GM18517 (cell line): ENCODE data around the gene MACF1.

Experiments used
- ATAC-seq: cut with Tn5 transposase; IDR thresholded peaks from one replicate; pipeline ENCODE4 v1.9.1; 2021; ENCODE audit warnings: mild to moderate bottlenecking, moderate library complexity; ENCODE audit not compliant: unreplicated experiment

MACF1 gene

GRCh38 chr1:39210649-39211048 is 6.2 kb downstream of the MACF1 start:
- ATAC-seq: no peak

GRCh38 chr1:39212499-39212898 is 8.0 kb downstream of the MACF1 start:
- ATAC-seq: no peak

- ATAC-seq: no peak
Observed at GRCh38 chr1:39213511-39214002, 9.1 kb downstream of the MACF1 start.

GRCh38 chr1:39214021-39214713 is 9.7 kb downstream of the MACF1 start:
- ATAC-seq: no peak

GRCh38 chr1:39214714-39214997 is 10.2 kb downstream of the MACF1 start:
- peak; percentile 18 for ATAC-seq

GRCh38 chr1:39214998-39215873 is 10.7 kb downstream of the MACF1 start:
- peak; percentile 69 for ATAC-seq

GRCh38 chr1:39216771-39217170 is 12.3 kb downstream of the MACF1 start:
- no peak for ATAC-seq

- ATAC-seq: no peak
Observed at GRCh38 chr1:39220891-39221870, 16.7 kb downstream of the MACF1 start.

- ATAC-seq: no peak
Observed at GRCh38 chr1:39224295-39224829, 19.9 kb downstream of the MACF1 start.

GRCh38 chr1:39226836-39227235 is 22.3 kb downstream of the MACF1 start:
- ATAC-seq: no peak

GRCh38 chr1:39228252-39228651 is 23.8 kb downstream of the MACF1 start:
- ATAC-seq: no peak

GRCh38 chr1:39229504-39229903 is 25.0 kb downstream of the MACF1 start:
- no peak for ATAC-seq

GRCh38 chr1:39230261-39231190 is 26.0 kb downstream of the MACF1 start:
- peak; percentile 89 for ATAC-seq

GRCh38 chr1:39236971-39237370 is 32.5 kb downstream of the MACF1 start:
- ATAC-seq: no peak

GRCh38 chr1:39238476-39238875 is 34.0 kb downstream of the MACF1 start:
- ATAC-seq: no peak

GRCh38 chr1:39239968-39240367 is 35.5 kb downstream of the MACF1 start:
- ATAC-seq: no peak

- no peak for ATAC-seq
Observed at GRCh38 chr1:39243302-39243701, 38.8 kb downstream of the MACF1 start.

GRCh38 chr1:39250460-39251240 is 46.2 kb downstream of the MACF1 start:
- ATAC-seq: no peak

- no peak for ATAC-seq
Observed at GRCh38 chr1:39255222-39255621, 50.7 kb downstream of the MACF1 start.
